GM23338 (cell line): ENCODE measurements around the gene FNDC3B. TPM values are rescaled to one million over a fixed set of nuclear protein-coding genes. Genes with fewer than 3 reads are reported as not detected.
A peak's percentile ranks its signal among the peaks of the same experiment; 100 is the strongest.

Experiments used
- ATAC-seq: fragments of 200-7000 bp; cut with Tn5 transposase; 3 replicates; pipeline ENCODE4 v1.9.1; 2020
- DNase-seq: peaks from one replicate; pipeline ENCODE4 v3.0.0-alpha.2; 2015; ENCODE audit warnings: low spot score
- H2AFZ ChIP-seq: fragments of 200-600 bp; sonication (generic); 2 replicates; pipeline ENCODE4 v1.8.0; 2016; ENCODE audit warnings: antibody characterized with exemption, mild to moderate bottlenecking, moderate library complexity
- H3F3A ChIP-seq: fragments of 200-600 bp; sonication (generic); replicated peaks from 2 replicates; pipeline ENCODE4 v1.8.0; 2017; ENCODE audit warnings: antibody characterized with exemption, mixed run types, low read depth
- H3K27ac ChIP-seq: fragments of 200-600 bp; sonication (generic); 2 replicates; pipeline ENCODE4 v1.6.1; 2016; ENCODE audit warnings: low read depth
- H3K27me3 ChIP-seq: fragments of 200-600 bp; sonication (generic); 2 replicates; pipeline ENCODE4 v1.8.0; 2016; ENCODE audit warnings: mild to moderate bottlenecking, mixed run types, moderate library complexity; ENCODE audit not compliant: insufficient read depth
- H3K36me3 ChIP-seq: fragments of 200-600 bp; sonication (generic); 2 replicates; pipeline ENCODE4 v1.8.0; 2016; ENCODE audit warnings: mild to moderate bottlenecking; ENCODE audit not compliant: insufficient read depth
- H3K4me1 ChIP-seq: fragments of 200-600 bp; sonication (generic); 2 replicates; pipeline ENCODE4 v1.8.0; 2016; ENCODE audit warnings: mild to moderate bottlenecking, moderate library complexity; ENCODE audit not compliant: insufficient read depth
- H3K4me2 ChIP-seq: fragments of 200-600 bp; sonication (generic); 2 replicates; pipeline ENCODE4 v1.7.1; 2017; ENCODE audit warnings: mixed run types
- H3K4me3 ChIP-seq: fragments of 200-600 bp; sonication (generic); 2 replicates; pipeline ENCODE4 v1.6.1; 2016; ENCODE audit warnings: mixed run types
- H3K79me2 ChIP-seq: fragments of 200-600 bp; sonication (generic); replicated peaks from 2 replicates; pipeline ENCODE4 v1.8.0; 2017; ENCODE audit warnings: mild to moderate bottlenecking; ENCODE audit not compliant: insufficient read depth
- H3K9me2 ChIP-seq: fragments of 200-600 bp; sonication (generic); 2 replicates; pipeline ENCODE4 v1.8.0; 2017; ENCODE audit not compliant: insufficient read depth
- H4K20me1 ChIP-seq: fragments of 200-600 bp; sonication (generic); replicated peaks from 2 replicates; pipeline ENCODE4 v1.8.0; 2017; ENCODE audit warnings: mild to moderate bottlenecking; ENCODE audit not compliant: insufficient read depth
- H3K27ac Mint-ChIP-seq: 2 replicates; pipeline ENCODE4 v1.8.0; 2020; ENCODE audit warnings: inconsistent platforms, mild to moderate bottlenecking, moderate library complexity, mixed read lengths
- H3K27me3 Mint-ChIP-seq: 3 replicates; pipeline ENCODE4 v1.8.0; 2022; ENCODE audit warnings: low read depth, mild to moderate bottlenecking, moderate library complexity, mixed read lengths, inconsistent platforms; ENCODE audit not compliant: insufficient read depth, poor library complexity
- H3K36me3 Mint-ChIP-seq: 3 replicates; pipeline ENCODE4 v1.8.0; 2021; ENCODE audit warnings: low read depth, mild to moderate bottlenecking, inconsistent platforms, moderate library complexity, mixed read lengths
- H3K4me1 Mint-ChIP-seq: 3 replicates; pipeline ENCODE4 v1.8.0; 2020; ENCODE audit warnings: mild to moderate bottlenecking, inconsistent platforms, mixed read lengths
- H3K4me3 Mint-ChIP-seq: 3 replicates; pipeline ENCODE4 v1.8.0; 2021; ENCODE audit warnings: moderate library complexity, mild to moderate bottlenecking, inconsistent platforms, mixed read lengths
- H3K9me3 Mint-ChIP-seq: 3 replicates; pipeline ENCODE4 v1.8.0; 2020; ENCODE audit warnings: moderate library complexity, mild to moderate bottlenecking, inconsistent platforms, mixed read lengths
- CREB1 ChIP-seq: fragments of 250-450 bp; sonication (Bioruptor Pico); IDR thresholded peaks from 2 replicates; pipeline ENCODE4 v1.5.0; 2020; ENCODE audit warnings: low read depth, mild to moderate bottlenecking, moderate library complexity
- EZH2 ChIP-seq: fragments of 200-600 bp; sonication (generic); IDR thresholded peaks from one replicate; pipeline ENCODE4 v1.8.0; 2017; ENCODE audit warnings: antibody characterized with exemption, mild to moderate bottlenecking, low read depth; ENCODE audit not compliant: unreplicated experiment
- EZH2phosphoT487 ChIP-seq: fragments of 200-600 bp; sonication (generic); IDR thresholded peaks from one replicate; pipeline ENCODE4 v1.8.1; 2018; ENCODE audit warnings: antibody characterized with exemption; ENCODE audit not compliant: unreplicated experiment
- JUNB ChIP-seq: IDR thresholded peaks from one replicate; pipeline ENCODE4 v1.6.1; 2016; ENCODE audit warnings: antibody characterized with exemption; ENCODE audit not compliant: unreplicated experiment
- NANOG ChIP-seq: IDR thresholded peaks from 2 replicates; pipeline ENCODE4 v1.6.1; 2016; ENCODE audit warnings: antibody characterized with exemption, borderline replicate concordance
- POLR2AphosphoS5 ChIP-seq: IDR thresholded peaks from 2 replicates; pipeline ENCODE4 v1.6.1; 2016; ENCODE audit warnings: antibody characterized with exemption, low read depth
- STAT1 ChIP-seq: IDR thresholded peaks from one replicate; pipeline ENCODE4 v1.6.1; 2016; ENCODE audit warnings: antibody characterized with exemption; ENCODE audit not compliant: unreplicated experiment
- ZNF114 ChIP-seq: fragments of 250-450 bp; sonication (Bioruptor Pico); IDR thresholded peaks from 2 replicates; pipeline ENCODE4 v1.5.0; 2020; ENCODE audit warnings: mild to moderate bottlenecking, moderate library complexity
- ZNF331 ChIP-seq: fragments of 250-450 bp; sonication (Bioruptor Pico); IDR thresholded peaks from 2 replicates; pipeline ENCODE4 v1.5.0; 2020; ENCODE audit warnings: low read depth, mild to moderate bottlenecking, moderate library complexity
- polyA plus RNA-seq: library from polyadenylated mRNA; unstranded; fragments of >200 nt; fragmentation: Nextera tagmentation; extraction: Ambion mirVana; gene quantifications from 2 replicates; pipeline ENCODE4 v1.2.1, GENCODE V29; 2016
- total RNA-seq: library from RNA; depleted of rRNA; stranded (reverse); fragments of >200 nt; shearing (Covaris generic); gene quantifications from 2 replicates; pipeline ENCODE4 v1.2.3, GENCODE V29; 2014
- TF ChIP-seq, protein P1 (sequence below): IDR thresholded peaks from 2 replicates; pipeline ENCODE4 v1.6.1; 2016; ENCODE audit warnings: antibody characterized with exemption
- TF ChIP-seq, protein P2 (sequence below): IDR thresholded peaks from one replicate; pipeline ENCODE4 v1.6.1; 2018; ENCODE audit warnings: antibody characterized with exemption; ENCODE audit not compliant: unreplicated experiment
- TF ChIP-seq, protein P3 (sequence below): fragments of 250-450 bp; sonication (Bioruptor Pico); IDR thresholded peaks from 2 replicates; pipeline ENCODE4 v1.5.0; 2020; ENCODE audit warnings: mild to moderate bottlenecking, moderate library complexity
- TF ChIP-seq, protein P4 (sequence below), 2 experiments: fragments of 200-600 bp in 1 of 2; sonication (generic) in 1 of 2; conservative IDR thresholded peaks; 2 replicates each; pipeline versions ENCODE4 v1.5.1 to v1.6.1; 2016 to 2017; ENCODE audit warnings: antibody characterized with exemption in 2 of 2, low read depth in 2 of 2, mild to moderate bottlenecking in 2 of 2, moderate library complexity in 1 of 2

The FNDC3B gene
- total and polyA plus RNA-seq, 2 experiments from 2014 or later: 19.1 to 55.4 TPM

DNA sequence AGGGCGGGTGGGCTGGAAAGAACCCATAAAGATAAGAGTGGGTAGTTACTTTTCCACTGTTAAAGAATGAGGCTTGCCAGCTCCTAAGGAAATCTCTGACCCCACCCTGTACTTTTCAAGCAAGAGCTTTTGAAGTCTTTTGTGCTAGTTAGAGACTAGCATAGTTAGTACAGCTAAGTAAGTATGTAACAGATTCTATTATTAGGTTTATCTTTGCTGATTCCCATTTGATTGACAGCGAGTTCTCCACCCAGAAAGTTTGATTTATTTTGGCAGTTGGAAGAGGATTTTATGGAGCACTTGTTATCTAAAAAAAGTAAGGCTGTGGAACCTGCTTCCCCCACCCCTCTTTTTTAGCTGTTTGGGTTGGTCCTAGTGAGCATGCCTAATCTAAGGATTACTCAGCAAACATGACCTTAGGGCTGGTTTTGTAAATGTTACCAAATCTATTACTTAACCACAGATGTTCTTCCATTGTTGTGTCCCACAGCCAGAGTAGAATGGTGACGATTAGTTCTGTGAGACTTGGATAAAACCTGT, 57.6 kb downstream of the FNDC3B start:
- H3K4me3 Mint-ChIP-seq: no peak overlapping the region
- TF ChIP-seq, protein P1, sequence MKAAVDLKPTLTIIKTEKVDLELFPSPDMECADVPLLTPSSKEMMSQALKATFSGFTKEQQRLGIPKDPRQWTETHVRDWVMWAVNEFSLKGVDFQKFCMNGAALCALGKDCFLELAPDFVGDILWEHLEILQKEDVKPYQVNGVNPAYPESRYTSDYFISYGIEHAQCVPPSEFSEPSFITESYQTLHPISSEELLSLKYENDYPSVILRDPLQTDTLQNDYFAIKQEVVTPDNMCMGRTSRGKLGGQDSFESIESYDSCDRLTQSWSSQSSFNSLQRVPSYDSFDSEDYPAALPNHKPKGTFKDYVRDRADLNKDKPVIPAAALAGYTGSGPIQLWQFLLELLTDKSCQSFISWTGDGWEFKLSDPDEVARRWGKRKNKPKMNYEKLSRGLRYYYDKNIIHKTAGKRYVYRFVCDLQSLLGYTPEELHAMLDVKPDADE: no peak
- TF ChIP-seq STAT1 (no peak), JUNB (no peak), NANOG (no peak), CREB1 (CRISPR knock-in tag) (no peak), ZNF331 (CRISPR knock-in tag) (no peak), ZNF114 (no peak), EZH2 (no peak), EZH2phosphoT487 (no peak), POLR2AphosphoS5 (no peak)
- TF ChIP-seq, protein P2, sequence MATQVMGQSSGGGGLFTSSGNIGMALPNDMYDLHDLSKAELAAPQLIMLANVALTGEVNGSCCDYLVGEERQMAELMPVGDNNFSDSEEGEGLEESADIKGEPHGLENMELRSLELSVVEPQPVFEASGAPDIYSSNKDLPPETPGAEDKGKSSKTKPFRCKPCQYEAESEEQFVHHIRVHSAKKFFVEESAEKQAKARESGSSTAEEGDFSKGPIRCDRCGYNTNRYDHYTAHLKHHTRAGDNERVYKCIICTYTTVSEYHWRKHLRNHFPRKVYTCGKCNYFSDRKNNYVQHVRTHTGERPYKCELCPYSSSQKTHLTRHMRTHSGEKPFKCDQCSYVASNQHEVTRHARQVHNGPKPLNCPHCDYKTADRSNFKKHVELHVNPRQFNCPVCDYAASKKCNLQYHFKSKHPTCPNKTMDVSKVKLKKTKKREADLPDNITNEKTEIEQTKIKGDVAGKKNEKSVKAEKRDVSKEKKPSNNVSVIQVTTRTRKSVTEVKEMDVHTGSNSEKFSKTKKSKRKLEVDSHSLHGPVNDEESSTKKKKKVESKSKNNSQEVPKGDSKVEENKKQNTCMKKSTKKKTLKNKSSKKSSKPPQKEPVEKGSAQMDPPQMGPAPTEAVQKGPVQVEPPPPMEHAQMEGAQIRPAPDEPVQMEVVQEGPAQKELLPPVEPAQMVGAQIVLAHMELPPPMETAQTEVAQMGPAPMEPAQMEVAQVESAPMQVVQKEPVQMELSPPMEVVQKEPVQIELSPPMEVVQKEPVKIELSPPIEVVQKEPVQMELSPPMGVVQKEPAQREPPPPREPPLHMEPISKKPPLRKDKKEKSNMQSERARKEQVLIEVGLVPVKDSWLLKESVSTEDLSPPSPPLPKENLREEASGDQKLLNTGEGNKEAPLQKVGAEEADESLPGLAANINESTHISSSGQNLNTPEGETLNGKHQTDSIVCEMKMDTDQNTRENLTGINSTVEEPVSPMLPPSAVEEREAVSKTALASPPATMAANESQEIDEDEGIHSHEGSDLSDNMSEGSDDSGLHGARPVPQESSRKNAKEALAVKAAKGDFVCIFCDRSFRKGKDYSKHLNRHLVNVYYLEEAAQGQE: no peak
- TF ChIP-seq, protein P3, sequence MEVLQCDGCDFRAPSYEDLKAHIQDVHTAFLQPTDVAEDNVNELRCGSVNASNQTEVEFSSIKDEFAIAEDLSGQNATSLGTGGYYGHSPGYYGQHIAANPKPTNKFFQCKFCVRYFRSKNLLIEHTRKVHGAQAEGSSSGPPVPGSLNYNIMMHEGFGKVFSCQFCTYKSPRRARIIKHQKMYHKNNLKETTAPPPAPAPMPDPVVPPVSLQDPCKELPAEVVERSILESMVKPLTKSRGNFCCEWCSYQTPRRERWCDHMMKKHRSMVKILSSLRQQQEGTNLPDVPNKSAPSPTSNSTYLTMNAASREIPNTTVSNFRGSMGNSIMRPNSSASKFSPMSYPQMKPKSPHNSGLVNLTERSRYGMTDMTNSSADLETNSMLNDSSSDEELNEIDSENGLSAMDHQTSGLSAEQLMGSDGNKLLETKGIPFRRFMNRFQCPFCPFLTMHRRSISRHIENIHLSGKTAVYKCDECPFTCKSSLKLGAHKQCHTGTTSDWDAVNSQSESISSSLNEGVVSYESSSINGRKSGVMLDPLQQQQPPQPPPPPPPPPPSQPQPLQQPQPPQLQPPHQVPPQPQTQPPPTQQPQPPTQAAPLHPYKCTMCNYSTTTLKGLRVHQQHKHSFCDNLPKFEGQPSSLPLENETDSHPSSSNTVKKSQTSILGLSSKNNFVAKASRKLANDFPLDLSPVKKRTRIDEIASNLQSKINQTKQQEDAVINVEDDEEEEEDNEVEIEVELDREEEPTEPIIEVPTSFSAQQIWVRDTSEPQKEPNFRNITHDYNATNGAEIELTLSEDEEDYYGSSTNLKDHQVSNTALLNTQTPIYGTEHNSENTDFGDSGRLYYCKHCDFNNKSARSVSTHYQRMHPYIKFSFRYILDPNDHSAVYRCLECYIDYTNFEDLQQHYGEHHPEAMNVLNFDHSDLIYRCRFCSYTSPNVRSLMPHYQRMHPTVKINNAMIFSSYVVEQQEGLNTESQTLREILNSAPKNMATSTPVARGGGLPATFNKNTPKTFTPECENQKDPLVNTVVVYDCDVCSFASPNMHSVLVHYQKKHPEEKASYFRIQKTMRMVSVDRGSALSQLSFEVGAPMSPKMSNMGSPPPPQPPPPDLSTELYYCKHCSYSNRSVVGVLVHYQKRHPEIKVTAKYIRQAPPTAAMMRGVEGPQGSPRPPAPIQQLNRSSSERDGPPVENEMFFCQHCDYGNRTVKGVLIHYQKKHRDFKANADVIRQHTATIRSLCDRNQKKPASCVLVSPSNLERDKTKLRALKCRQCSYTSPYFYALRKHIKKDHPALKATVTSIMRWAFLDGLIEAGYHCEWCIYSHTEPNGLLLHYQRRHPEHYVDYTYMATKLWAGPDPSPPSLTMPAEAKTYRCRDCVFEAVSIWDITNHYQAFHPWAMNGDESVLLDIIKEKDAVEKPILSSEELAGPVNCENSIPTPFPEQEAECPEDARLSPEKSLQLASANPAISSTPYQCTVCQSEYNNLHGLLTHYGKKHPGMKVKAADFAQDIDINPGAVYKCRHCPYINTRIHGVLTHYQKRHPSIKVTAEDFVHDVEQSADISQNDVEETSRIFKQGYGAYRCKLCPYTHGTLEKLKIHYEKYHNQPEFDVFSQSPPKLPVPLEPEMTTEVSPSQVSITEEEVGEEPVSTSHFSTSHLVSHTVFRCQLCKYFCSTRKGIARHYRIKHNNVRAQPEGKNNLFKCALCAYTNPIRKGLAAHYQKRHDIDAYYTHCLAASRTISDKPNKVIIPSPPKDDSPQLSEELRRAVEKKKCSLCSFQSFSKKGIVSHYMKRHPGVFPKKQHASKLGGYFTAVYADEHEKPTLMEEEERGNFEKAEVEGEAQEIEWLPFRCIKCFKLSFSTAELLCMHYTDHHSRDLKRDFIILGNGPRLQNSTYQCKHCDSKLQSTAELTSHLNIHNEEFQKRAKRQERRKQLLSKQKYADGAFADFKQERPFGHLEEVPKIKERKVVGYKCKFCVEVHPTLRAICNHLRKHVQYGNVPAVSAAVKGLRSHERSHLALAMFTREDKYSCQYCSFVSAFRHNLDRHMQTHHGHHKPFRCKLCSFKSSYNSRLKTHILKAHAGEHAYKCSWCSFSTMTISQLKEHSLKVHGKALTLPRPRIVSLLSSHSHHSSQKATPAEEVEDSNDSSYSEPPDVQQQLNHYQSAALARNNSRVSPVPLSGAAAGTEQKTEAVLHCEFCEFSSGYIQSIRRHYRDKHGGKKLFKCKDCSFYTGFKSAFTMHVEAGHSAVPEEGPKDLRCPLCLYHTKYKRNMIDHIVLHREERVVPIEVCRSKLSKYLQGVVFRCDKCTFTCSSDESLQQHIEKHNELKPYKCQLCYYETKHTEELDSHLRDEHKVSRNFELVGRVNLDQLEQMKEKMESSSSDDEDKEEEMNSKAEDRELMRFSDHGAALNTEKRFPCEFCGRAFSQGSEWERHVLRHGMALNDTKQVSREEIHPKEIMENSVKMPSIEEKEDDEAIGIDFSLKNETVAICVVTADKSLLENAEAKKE (CRISPR knock-in tag): no peak
- TF ChIP-seq, protein P4, sequence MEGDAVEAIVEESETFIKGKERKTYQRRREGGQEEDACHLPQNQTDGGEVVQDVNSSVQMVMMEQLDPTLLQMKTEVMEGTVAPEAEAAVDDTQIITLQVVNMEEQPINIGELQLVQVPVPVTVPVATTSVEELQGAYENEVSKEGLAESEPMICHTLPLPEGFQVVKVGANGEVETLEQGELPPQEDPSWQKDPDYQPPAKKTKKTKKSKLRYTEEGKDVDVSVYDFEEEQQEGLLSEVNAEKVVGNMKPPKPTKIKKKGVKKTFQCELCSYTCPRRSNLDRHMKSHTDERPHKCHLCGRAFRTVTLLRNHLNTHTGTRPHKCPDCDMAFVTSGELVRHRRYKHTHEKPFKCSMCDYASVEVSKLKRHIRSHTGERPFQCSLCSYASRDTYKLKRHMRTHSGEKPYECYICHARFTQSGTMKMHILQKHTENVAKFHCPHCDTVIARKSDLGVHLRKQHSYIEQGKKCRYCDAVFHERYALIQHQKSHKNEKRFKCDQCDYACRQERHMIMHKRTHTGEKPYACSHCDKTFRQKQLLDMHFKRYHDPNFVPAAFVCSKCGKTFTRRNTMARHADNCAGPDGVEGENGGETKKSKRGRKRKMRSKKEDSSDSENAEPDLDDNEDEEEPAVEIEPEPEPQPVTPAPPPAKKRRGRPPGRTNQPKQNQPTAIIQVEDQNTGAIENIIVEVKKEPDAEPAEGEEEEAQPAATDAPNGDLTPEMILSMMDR (conservative IDR thresholded peaks at IDR 0.05; ENCODE audit: low read depth in 2 of 2): no peak
- H3K79me2 ChIP-seq: peaks cover 92% of the 10 kb centered on the region
- H3K36me3 ChIP-seq: no peaks in the 10 kb centered on the region
- no peaks in the 10 kb centered on the region for H3K9me3 Mint-ChIP-seq
- H4K20me1 ChIP-seq: 0 out of 2 replicates have a peak, but pooled peaks cover 7% of the 10 kb centered on the region
- peaks cover 62% of the 10 kb centered on the region for H3K4me1 Mint-ChIP-seq
- H3K9me2 ChIP-seq: no peaks in the 10 kb centered on the region
- no peaks in the 10 kb centered on the region for H3K27me3 Mint-ChIP-seq
- H3K27me3 ChIP-seq: no peaks in the 10 kb centered on the region
- no peak overlapping the region for H3K4me3 ChIP-seq
- no peak overlapping the region for H3K27ac ChIP-seq
- H3K4me2 ChIP-seq: no peak overlapping the region
- peaks cover 52% of the 10 kb centered on the region for H3K4me1 ChIP-seq
- no peak overlapping the region for H3K27ac Mint-ChIP-seq
- H3K36me3 Mint-ChIP-seq: peaks cover 4% of the 10 kb centered on the region; the same call in 2 of the 3 replicates
- H3F3A ChIP-seq: no peaks in the 10 kb centered on the region
- peak; percentile 42 for DNase-seq
- H2AFZ ChIP-seq: no peak overlapping the region
- ATAC-seq: no peak; the same call in 1 of the 3 replicates
